ENCODE measurements around the gene CMYA5. TPM values are rescaled to one million over a fixed set of nuclear protein-coding genes. Genes with fewer than 3 reads are reported as not detected.

CMYA5 gene
- total RNA-seq, 1 experiment from 2014 or later = 0.15 TPM

- H2AFZ ChIP-seq (ENCODE audit: low read length) = no peak overlapping the region
- H3K4me2 ChIP-seq (ENCODE audit: low read length) = no peak overlapping the region
- ATAC-seq = no peak
- BruUV-seq (replicated peaks) = no TSS peak
- no peaks in the 10 kb centered on the region for H3F3A ChIP-seq (ENCODE audit: low read length, unreplicated experiment)
- no peak overlapping the region for H3K27ac ChIP-seq (ENCODE audit: low read length)
- TF ChIP-seq EZH2phosphoT487 (IDR thresholded peaks at IDR 0.05; ENCODE audit: borderline replicate concordance, low read length) = no peak
- TF ChIP-seq EZH2 (IDR thresholded peaks at IDR 0.05; ENCODE audit: low read length, unreplicated experiment) = no peak
- no peak for TF ChIP-seq CTCF (conservative IDR thresholded peaks at IDR 0.05; ENCODE audit: low read depth, low read length)
- no peak for DNase-seq
- intact Hi-C loops (cut with micrococcal nuclease) = no loop called here
- no peaks in the 10 kb centered on the region for H3K4me1 ChIP-seq (ENCODE audit: insufficient read depth, low read length)
- H3K79me2 ChIP-seq (ENCODE audit: low read length) = no peaks in the 10 kb centered on the region
- H3K27me3 ChIP-seq (ENCODE audit: low read length) = no peaks in the 10 kb centered on the region
- POLR2A ChIA-PET (ENCODE audit: unreplicated experiment) = interaction anchor here (0.6 kb wide), 1 partner anchor 10 kb away, joined by 3 read pairs; no protein-coding TSS in a partner anchor
- H3K4me3 ChIP-seq (ENCODE audit: low read length) = no peak overlapping the region
- CTCF ChIA-PET = no interaction called here
- H3K36me3 ChIP-seq (ENCODE audit: low read depth, low read length) = peaks cover 6% of the 10 kb centered on the region
- H4K20me1 ChIP-seq (ENCODE audit: low read length) = no peaks in the 10 kb centered on the region
- no peak overlapping the region for H3K9ac ChIP-seq (ENCODE audit: low read length)
- no peaks in the 10 kb centered on the region for H3K9me2 ChIP-seq (replicated peaks; ENCODE audit: low read length)
- no peaks in the 10 kb centered on the region for H3K9me3 ChIP-seq (ENCODE audit: low read length)
Observed at GRCh38 chr5:79684782-79685181, 4.9 kb upstream of the CMYA5 start.

- no peaks in the 10 kb centered on the region for H4K20me1 ChIP-seq (ENCODE audit: low read length)
- H3K27ac ChIP-seq (ENCODE audit: low read length) = no peak overlapping the region
- ChIA-PET POLR2A (ENCODE audit: unreplicated experiment) (no interaction called here), CTCF (no interaction called here)
- TF ChIP-seq CTCF (conservative IDR thresholded peaks at IDR 0.05; ENCODE audit: low read depth, low read length) (no peak), EZH2phosphoT487 (IDR thresholded peaks at IDR 0.05; ENCODE audit: borderline replicate concordance, low read length) (no peak), EZH2 (IDR thresholded peaks at IDR 0.05; ENCODE audit: low read length, unreplicated experiment) (no peak)
- intact Hi-C loops (cut with micrococcal nuclease) = no loop called here
- no peak overlapping the region for H3K4me2 ChIP-seq (ENCODE audit: low read length)
- no peaks in the 10 kb centered on the region for H3F3A ChIP-seq (ENCODE audit: low read length, unreplicated experiment)
- H3K9me3 ChIP-seq (ENCODE audit: low read length) = no peaks in the 10 kb centered on the region
- no TSS peak for BruUV-seq (replicated peaks)
- H3K9me2 ChIP-seq (replicated peaks; ENCODE audit: low read length) = no peaks in the 10 kb centered on the region
- no peaks in the 10 kb centered on the region for H3K27me3 ChIP-seq (ENCODE audit: low read length)
- H2AFZ ChIP-seq (ENCODE audit: low read length) = no peak overlapping the region
- H3K4me3 ChIP-seq (ENCODE audit: low read length) = no peak overlapping the region
- no peaks in the 10 kb centered on the region for H3K4me1 ChIP-seq (ENCODE audit: insufficient read depth, low read length)
- H3K79me2 ChIP-seq (ENCODE audit: low read length) = no peaks in the 10 kb centered on the region
- H3K36me3 ChIP-seq (ENCODE audit: low read depth, low read length) = peaks cover 6% of the 10 kb centered on the region
- no peak for DNase-seq
- H3K9ac ChIP-seq (ENCODE audit: low read length) = no peak overlapping the region
- no peak for ATAC-seq
Observed at GRCh38 chr5:79685627-79686026, 4.0 kb upstream of the CMYA5 start.

DNA sequence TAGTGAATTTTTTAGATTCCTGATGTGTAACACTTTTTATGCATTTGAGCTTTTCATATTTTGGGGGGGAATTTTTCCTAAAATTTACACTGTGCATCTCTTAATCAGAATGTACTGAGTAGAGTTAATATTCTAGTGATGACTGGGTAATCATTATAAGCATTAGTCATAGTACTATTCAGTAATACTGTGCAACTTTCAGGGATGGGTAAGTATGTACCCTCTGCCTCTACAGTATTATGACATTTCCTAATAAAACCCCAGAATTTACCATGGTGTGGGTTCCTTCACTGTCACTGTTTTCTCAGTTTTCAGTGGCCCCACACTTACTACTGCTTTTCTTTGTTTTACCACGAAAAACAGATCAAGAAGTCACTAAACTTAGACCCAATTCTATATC, 2.8 kb upstream of the CMYA5 start:
- Histone ChIP-seq H3K27ac (ENCODE audit: low read length) (no peak overlapping the region), H3K4me3 (ENCODE audit: low read length) (no peak overlapping the region), H3K4me1 (ENCODE audit: insufficient read depth, low read length) (no peaks in the 10 kb centered on the region), H3K36me3 (ENCODE audit: low read depth, low read length) (peaks cover 3% of the 10 kb centered on the region), H2AFZ (ENCODE audit: low read length) (no peak overlapping the region), H3K79me2 (ENCODE audit: low read length) (no peaks in the 10 kb centered on the region), H3K27me3 (ENCODE audit: low read length) (no peaks in the 10 kb centered on the region), H3K4me2 (ENCODE audit: low read length) (no peak overlapping the region), H3K9me2 (replicated peaks; ENCODE audit: low read length) (no peaks in the 10 kb centered on the region), H3K9ac (ENCODE audit: low read length) (no peak overlapping the region), H4K20me1 (ENCODE audit: low read length) (no peaks in the 10 kb centered on the region), H3K9me3 (ENCODE audit: low read length) (no peaks in the 10 kb centered on the region), H3F3A (ENCODE audit: low read length, unreplicated experiment) (no peaks in the 10 kb centered on the region)
- POLR2A ChIA-PET (ENCODE audit: unreplicated experiment) = no interaction called here
- ATAC-seq (no peak), DNase-seq (no peak)
- no TSS peak for BruUV-seq (replicated peaks)
- intact Hi-C loops (cut with micrococcal nuclease) = no loop called here
- CTCF ChIA-PET = no interaction called here
- TF ChIP-seq CTCF (conservative IDR thresholded peaks at IDR 0.05; ENCODE audit: low read depth, low read length) (no peak), EZH2phosphoT487 (IDR thresholded peaks at IDR 0.05; ENCODE audit: borderline replicate concordance, low read length) (no peak), EZH2 (IDR thresholded peaks at IDR 0.05; ENCODE audit: low read length, unreplicated experiment) (no peak)
